Duodenal mucosa (tissue), 2 donors: ENCODE data around the gene ZNF532.

Source experiments
- H3K27ac ChIP-seq: one replicate; pipeline ENCODE4 v1.7.0; 2013; ENCODE audit warnings: low read depth, low read length
- H3K27me3 ChIP-seq, 2 donors: one replicate each; pipeline ENCODE4 v1.7.0; 2013; ENCODE audit warnings: low read length in 2 of 2, control low read depth in 1 of 2; ENCODE audit not compliant: insufficient read depth in 2 of 2, control insufficient read depth in 1 of 2
- H3K36me3 ChIP-seq, 2 donors: one replicate each; pipeline ENCODE4 v1.7.0; 2013; ENCODE audit warnings: low read length in 2 of 2, control low read depth in 1 of 2; ENCODE audit not compliant: insufficient read depth in 2 of 2, control insufficient read depth in 1 of 2
- H3K4me1 ChIP-seq, 2 donors: one replicate each; pipeline ENCODE4 v1.7.0; 2013; ENCODE audit warnings: low read length in 2 of 2, control low read depth in 1 of 2; ENCODE audit not compliant: insufficient read depth in 2 of 2, control insufficient read depth in 1 of 2
- H3K4me3 ChIP-seq, 2 donors: one replicate each; pipeline ENCODE4 v1.7.0; 2013; ENCODE audit warnings: low read length in 2 of 2, low read depth in 1 of 2
- H3K9ac ChIP-seq, 2 donors: one replicate each; pipeline ENCODE4 v1.7.0; 2013; ENCODE audit warnings: low read length in 2 of 2, low read depth in 1 of 2
- H3K9me3 ChIP-seq, 2 donors: one replicate each; pipeline ENCODE4 v1.7.0; 2013; ENCODE audit warnings: low read length in 2 of 2, control low read depth in 1 of 2; ENCODE audit not compliant: control insufficient read depth in 1 of 2

The ZNF532 gene

GRCh38 chr18:58967751-58968254 lies 103.1 kb downstream of the ZNF532 start:
- Histone ChIP-seq H3K9me3 (no peaks in the 10 kb centered on the region), H3K4me1 (peaks cover 18 to 22% of the 10 kb centered on the region in 2 donors), H3K9ac (no peak overlapping the region), H3K36me3 (no peaks in the 10 kb centered on the region), H3K27ac (no peak overlapping the region), H3K27me3 (no peaks in the 10 kb centered on the region), H3K4me3 (no peak overlapping the region)

GRCh38 chr18:58970943-58971790 lies 106.5 kb downstream of the ZNF532 start:
- H3K4me1 ChIP-seq, result peaks cover 10 to 12% of the 10 kb centered on the region in 2 donors
- no peak overlapping the region for H3K9ac ChIP-seq
- no peak overlapping the region for H3K4me3 ChIP-seq
- H3K27me3 ChIP-seq, result no peaks in the 10 kb centered on the region
- H3K36me3 ChIP-seq, result no peaks in the 10 kb centered on the region
- no peak overlapping the region for H3K27ac ChIP-seq
- no peaks in the 10 kb centered on the region for H3K9me3 ChIP-seq

DNA sequence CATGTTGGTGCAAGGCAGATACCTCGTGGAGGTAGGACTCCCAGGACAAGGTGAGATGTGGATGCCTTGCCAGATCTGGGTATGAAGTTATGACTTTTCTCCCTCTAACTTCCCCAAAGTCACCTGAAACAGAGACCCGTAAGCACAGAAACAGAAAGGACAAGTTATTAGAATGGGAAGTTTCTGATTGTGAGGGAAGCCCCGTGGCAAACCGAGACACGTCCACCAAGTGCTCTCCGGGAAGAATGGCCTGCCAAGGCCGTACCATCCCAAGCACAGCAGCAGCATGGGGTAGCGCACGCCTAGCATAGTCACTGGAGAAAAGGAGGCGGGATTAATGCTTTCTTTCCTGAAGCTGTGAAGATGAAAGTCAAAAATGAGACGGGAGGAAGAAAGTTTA lies 110.6 kb downstream of the ZNF532 start:
- peaks cover 0 to 3% of the 10 kb centered on the region in 2 donors for H3K36me3 ChIP-seq
- H3K4me3 ChIP-seq, result no peak overlapping the region
- no peak overlapping the region for H3K9ac ChIP-seq
- H3K27ac ChIP-seq, result no peak overlapping the region
- H3K4me1 ChIP-seq, result peaks cover 0 to 6% of the 10 kb centered on the region in 2 donors
- H3K27me3 ChIP-seq, result no peaks in the 10 kb centered on the region
- no peaks in the 10 kb centered on the region for H3K9me3 ChIP-seq

GRCh38 chr18:58975781-58976180 lies 111.1 kb downstream of the ZNF532 start:
- Histone ChIP-seq H3K27me3 (no peaks in the 10 kb centered on the region), H3K36me3 (peaks cover 0 to 3% of the 10 kb centered on the region in 2 donors), H3K4me1 (peaks cover 0 to 6% of the 10 kb centered on the region in 2 donors), H3K9me3 (no peaks in the 10 kb centered on the region), H3K9ac (no peak overlapping the region), H3K4me3 (no peak overlapping the region), H3K27ac (no peak overlapping the region)

DNA sequence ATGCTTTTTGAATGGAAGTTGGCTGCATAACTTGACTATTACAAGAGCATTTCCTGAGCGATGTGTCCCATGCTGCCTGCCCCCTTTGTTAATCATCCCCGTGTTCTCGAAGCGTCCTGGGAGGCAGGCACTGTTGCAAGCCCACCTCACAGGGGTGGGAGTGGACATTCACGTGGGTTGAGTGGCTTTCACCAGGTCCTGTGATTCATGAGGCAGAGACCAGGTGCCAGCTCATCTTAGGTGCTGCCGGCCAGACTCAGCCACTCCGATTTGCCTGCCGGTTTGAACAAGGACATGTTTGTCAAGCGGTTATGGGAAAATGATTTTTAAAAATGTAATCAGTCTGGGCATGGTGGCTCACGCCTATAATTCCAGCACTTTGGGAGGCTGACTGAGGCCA lies 112.5 kb downstream of the ZNF532 start:
- Histone ChIP-seq H3K9ac (no peak overlapping the region), H3K36me3 (peaks cover 0 to 3% of the 10 kb centered on the region in 2 donors), H3K27ac (no peak overlapping the region), H3K4me1 (peaks cover 0 to 6% of the 10 kb centered on the region in 2 donors), H3K9me3 (no peaks in the 10 kb centered on the region), H3K4me3 (no peak overlapping the region), H3K27me3 (no peaks in the 10 kb centered on the region)

GRCh38 chr18:58977801-58978200 lies 113.1 kb downstream of the ZNF532 start:
- Histone ChIP-seq H3K9me3 (no peaks in the 10 kb centered on the region), H3K27ac (no peak overlapping the region), H3K4me1 (peaks cover 0 to 6% of the 10 kb centered on the region in 2 donors), H3K36me3 (peaks cover 0 to 3% of the 10 kb centered on the region in 2 donors), H3K4me3 (no peak overlapping the region), H3K9ac (no peak overlapping the region), H3K27me3 (no peaks in the 10 kb centered on the region)

DNA sequence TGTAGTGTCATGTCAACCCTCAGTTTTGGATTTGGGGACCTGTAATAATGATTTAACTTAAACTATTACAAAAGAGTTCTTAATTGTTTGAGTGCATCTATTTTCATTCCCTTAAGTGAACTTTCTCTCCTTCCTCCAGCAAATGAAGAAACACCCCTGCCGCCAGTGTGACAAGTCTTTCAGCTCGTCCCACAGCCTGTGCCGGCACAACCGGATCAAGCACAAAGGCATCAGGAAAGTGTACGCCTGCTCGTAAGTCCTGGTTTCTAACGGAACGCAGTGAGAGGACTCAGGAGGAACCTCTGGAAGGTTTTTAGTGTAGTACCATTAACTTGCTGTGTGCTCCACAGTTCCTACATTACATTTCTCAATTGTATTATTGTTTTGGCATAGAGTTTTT lies 114.2 kb downstream of the ZNF532 start:
- Histone ChIP-seq H3K27me3 (no peaks in the 10 kb centered on the region), H3K4me3 (no peak overlapping the region), H3K36me3 (peaks cover 0 to 11% of the 10 kb centered on the region in 2 donors), H3K9ac (no peak overlapping the region), H3K27ac (no peak overlapping the region), H3K4me1 (peaks cover 0 to 6% of the 10 kb centered on the region in 2 donors), H3K9me3 (no peaks in the 10 kb centered on the region)

- Histone ChIP-seq H3K4me3 (no peak overlapping the region), H3K4me1 (peaks cover 0 to 6% of the 10 kb centered on the region in 2 donors), H3K36me3 (peaks cover 0 to 11% of the 10 kb centered on the region in 2 donors), H3K27me3 (no peaks in the 10 kb centered on the region), H3K9ac (no peak overlapping the region), H3K27ac (no peak overlapping the region), H3K9me3 (no peaks in the 10 kb centered on the region)
Measured at GRCh38 chr18:58979615-58980014, 114.9 kb downstream of the ZNF532 start.

GRCh38 chr18:58980991-58981390 lies 116.3 kb downstream of the ZNF532 start:
- Histone ChIP-seq H3K27ac (no peak overlapping the region), H3K36me3 (peaks cover 0 to 11% of the 10 kb centered on the region in 2 donors), H3K27me3 (no peaks in the 10 kb centered on the region), H3K9me3 (no peaks in the 10 kb centered on the region), H3K4me3 (no peak overlapping the region), H3K9ac (no peak overlapping the region), H3K4me1 (no peaks in the 10 kb centered on the region)

GRCh38 chr18:58983260-58984155 lies 118.8 kb downstream of the ZNF532 start:
- H3K9me3 ChIP-seq, result no peaks in the 10 kb centered on the region
- no peaks in the 10 kb centered on the region for H3K4me1 ChIP-seq
- H3K9ac ChIP-seq, result no peak overlapping the region
- H3K4me3 ChIP-seq, result no peak overlapping the region
- H3K27me3 ChIP-seq, result no peaks in the 10 kb centered on the region
- peaks cover 0 to 11% of the 10 kb centered on the region in 2 donors for H3K36me3 ChIP-seq
- no peak overlapping the region for H3K27ac ChIP-seq
